SKM-1 (cell line): Measurements from ENCODE around the gene PLXNA2.

ENCODE experiments used
- DNase-seq: peaks from one replicate; lab custom pipeline; 2025; ENCODE audit not compliant: unreplicated experiment; lab: John Stamatoyannopoulos, UW

Gene PLXNA2

DNA sequence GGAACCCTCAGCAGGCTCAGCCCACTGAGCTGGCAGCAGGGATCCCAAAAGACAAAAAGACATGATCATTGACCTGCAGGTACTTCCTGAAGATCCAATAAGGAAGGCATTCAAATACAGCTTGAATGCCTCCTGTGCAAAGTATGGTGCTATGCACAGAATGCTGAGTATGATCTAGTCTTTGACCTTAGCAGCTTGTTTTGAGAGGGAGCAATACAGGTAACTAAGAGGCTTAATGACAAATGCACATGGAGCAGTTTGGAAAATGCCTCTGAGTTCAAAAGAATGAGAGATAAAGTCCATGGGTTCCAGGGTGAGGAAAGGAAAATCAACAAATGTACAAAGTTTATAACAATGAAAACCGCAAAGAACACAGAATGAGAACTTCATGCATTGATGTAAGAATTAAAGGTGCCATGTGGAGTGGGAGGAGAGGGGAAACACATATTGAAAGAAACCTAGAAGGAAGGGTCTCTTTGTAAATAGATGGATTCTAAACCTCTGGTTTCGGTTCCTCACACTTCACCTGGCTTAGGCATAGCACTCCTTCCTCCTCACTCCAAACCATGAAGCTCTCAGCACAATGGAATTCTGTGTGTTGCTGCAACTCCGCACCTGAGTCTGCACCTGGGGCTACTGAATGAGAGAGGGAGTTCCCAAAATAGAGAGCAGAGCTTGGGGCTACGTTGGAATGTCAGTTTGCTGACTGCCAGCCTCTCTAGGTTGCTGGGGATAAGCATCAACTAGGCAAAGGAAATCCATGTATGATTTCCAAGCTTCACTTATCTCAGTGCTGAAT, 77.6 kb downstream of the PLXNA2 start:
- DNase-seq: no peak

DNA sequence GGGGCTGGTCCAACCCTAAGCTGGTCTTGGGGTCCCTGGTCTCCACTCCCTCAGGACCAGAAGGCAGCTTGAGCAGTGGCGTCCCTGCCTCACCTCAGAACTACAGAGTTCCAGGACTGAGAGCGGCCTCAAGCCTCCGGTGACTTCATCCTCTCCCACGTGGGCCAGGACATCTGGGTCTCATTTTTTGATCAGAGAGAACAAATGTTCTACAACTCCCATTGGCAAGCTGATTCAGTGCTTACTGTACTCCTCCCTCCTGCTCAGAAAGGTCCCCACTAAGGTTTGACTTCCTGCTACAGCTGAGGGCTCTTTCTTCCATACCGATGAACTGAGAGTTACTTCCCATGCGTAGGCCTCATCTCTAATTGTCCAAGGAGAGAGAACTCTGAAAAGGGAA, 78.5 kb downstream of the PLXNA2 start:
- no peak for DNase-seq

DNA sequence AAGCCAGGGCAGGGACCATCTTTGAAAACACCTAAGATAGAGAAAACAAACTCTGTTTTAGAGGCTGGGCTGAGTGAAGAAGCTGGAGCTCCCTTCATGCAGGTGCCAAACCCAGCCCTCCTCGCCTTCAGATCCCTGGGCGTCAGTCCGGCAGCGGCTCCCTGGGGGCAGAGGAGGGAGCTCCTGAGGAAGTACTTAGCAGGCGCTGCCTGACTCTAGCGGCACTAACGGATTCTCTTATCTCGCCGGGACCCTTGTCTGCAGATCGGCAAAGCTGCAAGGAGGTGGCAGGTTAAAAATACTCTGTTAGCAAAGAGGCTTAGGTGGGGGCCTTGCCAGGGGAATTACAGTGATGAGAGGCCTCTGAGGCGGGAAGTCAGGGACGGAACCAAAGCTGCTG, 79.6 kb downstream of the PLXNA2 start:
- no peak for DNase-seq

DNA sequence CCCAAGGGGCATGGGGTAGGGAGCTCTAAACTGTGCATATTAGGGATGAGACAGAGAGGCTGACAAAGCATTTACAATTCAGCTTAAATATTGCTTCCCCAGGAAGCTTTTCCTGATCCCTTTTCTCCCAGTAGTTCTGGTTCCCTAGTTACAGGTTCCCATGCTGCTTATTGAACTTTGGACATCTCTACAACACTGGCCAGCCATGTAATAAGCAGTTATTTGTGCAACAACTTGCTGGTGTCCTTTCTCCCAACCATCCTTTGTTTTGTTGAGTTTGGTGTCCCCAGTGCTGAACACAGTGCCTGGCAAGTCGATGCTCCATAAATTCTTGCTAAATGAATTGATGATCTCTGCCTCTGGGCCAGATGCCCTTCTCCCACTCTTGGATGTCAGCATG, 80.6 kb downstream of the PLXNA2 start:
- DNase-seq: no peak

DNA sequence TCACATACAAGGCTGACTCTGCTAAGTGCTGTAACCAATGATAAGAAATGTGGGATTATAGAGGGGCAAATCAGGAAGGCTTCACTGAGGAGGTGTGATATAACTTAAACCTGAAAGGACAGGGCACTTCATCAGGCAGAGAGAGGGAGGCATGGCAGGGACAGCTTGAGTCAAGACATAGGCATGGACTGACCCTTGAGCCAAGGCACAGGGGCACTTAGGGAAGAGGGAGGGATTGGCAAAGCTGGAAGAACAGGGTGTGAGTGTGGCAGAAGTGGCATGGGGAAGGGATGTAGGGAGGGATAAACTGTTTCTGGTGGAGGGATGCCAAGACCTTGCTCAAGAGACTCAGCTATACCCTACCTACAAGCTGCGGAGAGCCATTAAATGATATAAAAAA, 81.3 kb downstream of the PLXNA2 start:
- no peak for DNase-seq

DNA sequence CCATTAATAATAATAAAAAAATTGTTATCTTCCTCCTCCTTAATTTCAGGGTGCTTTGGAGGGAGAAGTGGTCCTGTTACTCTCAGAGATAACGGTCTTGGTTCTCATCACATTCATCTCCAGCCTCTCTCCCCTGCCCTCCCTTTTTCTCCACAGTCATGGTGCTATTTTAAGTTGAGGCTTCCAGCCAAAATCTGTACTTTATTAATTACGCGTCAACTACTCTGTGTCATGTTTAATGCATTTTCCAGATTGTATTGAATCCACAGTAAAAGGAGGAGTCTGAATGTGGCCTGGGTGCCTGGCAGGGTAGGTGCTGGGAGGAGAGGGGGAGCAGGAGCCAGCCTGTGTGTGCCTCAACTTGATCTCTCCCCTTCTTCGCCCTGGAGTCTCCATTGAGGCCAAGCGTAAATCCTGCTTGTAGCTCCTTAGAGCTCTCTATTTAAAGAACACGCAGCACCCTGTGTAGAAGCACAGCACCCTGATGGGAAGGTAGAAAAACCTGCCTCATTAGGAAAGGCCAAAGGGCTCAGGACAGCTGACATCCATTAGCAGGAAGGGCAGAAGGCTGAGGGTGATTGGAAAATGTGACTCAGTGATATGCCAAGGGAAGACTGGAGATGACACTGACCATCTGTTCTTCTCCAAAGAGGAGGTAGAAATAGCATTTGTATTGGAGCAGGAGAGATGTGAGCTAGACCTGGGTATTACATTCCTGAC, 82.4 kb downstream of the PLXNA2 start:
- DNase-seq: no peak

DNA sequence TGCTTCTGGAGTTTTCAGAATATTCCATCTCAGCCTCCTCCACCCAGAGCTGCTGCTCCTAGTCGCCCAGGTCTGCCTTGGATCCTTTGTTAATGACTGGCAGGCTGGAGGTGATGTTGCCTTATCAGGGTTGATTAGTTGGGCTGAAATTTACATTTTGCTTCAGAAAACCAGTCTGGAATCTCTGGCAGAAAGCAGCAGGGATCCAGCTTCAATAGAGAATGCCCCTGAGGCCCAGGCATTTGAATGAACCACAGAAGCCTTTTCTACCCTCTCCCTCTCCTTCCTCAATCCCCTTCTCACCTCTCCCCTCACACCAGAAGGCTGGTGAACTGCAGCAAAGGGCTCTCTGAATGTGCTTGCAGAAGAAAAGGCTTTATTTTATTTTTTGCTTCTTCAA, 83.2 kb downstream of the PLXNA2 start:
- no peak for DNase-seq

DNA sequence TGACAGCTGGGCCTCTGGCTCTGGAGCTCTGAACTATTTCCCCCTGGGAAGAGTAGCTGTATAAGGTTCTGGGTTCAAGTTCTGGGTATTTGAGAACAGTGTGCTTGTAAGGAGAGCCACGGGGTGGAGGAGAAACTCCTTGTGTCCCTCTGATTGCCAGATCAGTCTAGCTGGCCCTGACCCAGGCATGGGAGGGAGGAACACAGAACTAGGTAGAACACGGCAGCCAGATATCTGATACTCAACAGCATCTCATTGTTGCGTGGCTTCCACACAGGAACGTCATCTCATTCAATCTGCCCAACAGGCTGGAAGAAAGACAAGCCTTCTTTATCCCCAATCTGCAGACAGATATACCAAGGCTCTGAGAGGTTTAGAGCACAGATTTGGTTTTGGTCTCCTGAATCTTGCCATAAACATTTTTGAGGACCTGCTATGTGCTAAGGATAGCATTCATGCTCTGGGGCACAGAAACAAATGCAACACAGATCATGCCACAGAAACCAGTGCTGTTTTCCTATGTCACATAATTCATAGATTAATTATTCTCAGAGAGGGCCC, 83.8 kb downstream of the PLXNA2 start:
- no peak for DNase-seq

DNA sequence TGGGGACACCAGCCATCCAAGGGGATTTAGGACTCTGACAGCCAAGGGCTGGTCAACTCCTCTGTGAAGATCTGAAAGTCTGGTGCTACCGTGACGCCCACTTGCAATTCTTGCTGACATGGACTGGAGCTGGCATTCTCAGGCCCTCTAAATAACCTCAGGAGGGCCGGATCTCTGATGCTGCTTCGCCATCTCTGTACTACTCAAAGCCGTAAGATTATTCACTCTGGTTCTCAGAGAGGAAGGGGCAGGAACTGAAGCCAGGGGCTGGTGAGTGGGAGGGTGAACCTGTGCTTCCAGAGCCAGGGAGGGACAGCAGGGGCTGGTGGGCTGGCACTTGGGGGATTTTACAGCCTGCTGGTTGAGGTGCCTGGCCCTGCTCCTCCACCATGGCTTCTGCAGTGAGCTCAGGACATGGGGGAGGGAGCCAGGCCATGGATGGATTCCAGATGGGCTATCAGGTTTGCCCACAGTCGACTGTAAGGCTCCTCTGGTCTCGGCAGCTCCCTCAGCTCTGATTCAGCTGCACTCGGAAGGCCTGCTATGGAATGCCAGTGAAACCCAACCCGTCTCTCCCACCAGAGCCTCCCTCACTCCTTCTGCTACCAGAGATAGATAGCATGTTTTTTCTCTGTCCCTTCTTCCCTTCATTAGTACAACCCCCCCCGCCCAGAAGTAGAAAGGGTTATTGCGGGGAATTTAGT, 84.5 kb downstream of the PLXNA2 start:
- no peak for DNase-seq

DNA sequence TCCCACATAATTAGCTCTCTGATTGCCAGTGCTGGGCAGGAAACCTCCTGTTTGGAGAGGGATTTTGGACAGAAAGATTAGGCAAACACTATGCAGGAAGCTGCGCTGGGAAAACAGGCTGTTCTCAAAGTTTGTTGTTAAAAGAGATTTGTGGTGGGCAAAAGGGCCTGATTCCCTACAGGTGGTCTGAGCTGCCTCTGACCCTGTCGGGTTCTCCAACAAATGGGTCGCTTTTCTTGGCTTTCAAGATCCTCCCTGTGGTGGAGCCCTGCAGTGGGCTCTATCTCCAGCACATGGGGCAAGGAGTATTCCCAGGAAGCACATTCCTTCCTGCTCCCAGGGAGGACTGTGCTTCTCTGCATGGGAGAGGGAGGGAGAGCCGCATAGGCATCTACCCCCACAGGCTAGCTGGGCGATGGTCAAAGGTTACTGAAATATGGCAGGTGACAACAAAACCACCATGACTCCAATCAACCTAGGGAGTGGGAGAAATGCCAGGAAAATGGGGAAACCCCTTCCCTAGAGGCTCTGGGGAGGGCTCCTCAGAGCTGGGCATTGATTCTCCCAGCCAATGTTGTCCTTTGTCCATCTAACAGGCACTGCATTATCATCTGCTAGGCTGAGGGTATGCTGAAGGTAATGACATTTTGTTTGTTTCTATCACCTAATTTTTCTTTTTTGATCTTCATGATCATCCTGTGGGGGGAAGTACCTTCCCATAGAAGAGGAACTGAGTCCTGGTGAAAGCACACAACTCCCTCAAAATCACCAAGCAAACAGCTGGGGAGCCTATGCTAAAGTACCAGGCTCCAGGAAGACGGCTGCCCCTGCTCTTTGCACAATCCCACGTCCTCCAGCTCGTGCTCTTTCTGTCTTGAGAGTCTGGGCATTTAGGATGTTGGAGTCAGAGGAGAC, 85.3 kb downstream of the PLXNA2 start:
- peak; percentile 67 for DNase-seq

DNA sequence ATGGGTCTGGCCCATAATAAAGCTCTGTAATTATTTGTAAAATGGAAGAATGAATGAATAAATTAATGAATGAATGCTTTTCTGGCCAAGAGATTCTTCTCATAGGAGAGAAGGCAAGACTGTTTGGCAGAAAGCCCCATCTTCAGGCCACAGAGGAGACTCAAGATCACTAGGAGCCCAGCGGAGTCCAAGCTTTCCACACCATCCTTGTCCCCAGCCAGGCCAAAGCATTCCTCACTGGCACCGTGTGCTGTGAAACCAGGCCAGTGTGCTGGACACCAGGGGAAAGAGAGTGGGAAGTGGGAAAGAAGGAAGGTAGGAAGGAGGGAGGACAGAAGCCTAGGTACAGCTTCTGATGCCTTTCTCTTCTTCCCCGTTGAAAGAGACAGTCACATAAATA, 86.4 kb downstream of the PLXNA2 start:
- no peak for DNase-seq

DNA sequence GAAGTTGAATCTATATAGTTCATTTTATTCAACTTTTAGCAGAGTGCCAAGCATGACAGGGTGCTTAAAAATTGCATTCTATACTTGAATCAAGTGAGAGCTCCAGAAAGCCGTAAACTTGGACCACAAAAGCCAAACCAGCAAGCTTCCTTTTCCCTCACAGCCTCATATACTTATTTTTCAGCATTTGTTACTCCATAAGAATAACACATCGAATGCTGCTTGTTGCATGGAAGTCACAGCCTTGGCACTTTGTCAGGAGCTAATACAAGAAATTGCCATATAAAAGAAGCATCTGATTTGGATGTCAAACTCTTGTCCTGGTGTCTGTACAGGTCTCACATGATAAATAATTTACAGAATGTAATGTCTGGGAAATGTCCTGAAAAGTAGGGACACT, 87.4 kb downstream of the PLXNA2 start:
- no peak for DNase-seq

DNA sequence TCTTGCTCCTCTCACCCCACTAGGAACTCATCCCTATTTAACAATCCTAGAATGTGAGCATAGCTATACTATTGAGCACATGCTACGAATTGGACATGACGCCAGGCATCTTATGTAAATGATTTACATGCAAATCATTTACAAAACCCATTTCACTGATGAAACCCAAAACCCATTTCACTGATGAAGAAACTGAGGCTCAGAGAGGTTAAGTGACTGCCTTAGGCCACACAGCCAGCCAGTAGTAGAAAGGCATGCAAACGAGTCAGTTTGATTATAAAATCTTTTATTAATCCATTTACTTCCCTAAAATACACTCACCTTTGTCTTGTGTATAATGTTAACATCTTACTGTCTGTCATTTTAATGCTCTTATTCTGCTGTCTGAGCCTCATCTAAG, 87.9 kb downstream of the PLXNA2 start:
- DNase-seq: no peak

DNA sequence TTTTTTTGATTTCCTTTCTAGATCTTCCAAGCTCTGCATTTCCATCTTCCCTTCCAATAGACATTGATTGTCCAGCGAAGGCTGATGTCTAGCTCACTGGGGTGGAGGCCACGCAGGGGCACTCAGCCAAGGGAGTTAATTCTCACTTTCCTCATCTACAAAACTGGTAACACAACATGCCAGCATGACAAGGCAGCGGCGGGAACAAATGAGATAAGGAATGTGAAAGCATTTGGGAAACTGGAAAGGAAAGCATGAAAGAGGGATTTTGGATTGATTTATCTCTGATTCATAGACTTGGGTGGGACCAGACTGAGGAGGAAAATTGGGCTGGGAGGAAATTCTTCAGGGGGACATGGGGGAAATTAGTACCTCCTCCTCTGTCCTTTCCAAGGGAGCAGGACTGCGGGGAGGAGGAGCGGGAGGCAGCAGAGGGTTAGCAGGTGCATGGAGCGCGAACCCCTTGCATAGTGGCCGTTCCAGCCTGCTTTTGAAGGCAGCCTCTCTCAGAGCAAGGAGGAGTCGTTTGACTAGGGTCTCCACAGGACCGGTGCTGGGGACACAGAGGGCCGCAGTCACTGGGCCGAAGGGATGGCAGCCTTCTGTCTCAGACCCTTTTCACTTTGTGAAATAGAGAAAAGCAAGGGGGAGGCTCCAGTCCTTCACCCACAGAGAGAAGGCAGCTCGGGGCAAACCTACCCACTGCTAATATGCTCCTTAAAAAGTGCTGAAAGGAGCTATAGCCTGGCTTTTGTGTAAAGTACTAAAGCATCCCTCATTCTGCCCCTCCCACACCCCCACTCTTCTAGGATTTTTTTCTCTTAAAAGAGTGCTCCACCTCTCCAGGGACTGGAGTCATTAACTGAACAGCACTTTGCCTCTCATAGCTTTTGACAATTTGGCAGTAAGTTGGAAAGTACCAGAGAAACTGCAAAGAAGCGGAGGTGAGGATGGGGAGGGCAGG, 89.2 kb downstream of the PLXNA2 start:
- DNase-seq: no peak

DNA sequence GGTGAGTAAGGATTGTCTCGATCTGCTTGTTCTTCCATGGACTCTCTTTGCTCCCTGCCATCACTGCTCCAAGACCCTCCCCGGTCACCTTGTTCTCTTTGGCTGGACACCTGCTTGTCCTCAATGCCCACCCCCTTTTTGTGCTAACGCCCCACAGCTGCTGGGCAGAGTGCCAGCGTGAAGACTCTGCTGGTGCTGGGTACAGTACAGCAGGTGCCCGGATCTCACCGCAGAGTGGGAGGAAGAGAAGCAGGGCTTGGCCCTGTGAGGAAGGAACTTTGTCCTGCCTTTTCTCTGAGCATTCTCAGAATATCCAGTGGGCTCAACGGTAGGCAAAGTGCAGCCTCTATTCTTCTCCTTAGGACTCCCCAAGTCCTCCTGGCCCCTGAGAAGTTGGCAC, 90.1 kb downstream of the PLXNA2 start:
- DNase-seq: no peak

DNA sequence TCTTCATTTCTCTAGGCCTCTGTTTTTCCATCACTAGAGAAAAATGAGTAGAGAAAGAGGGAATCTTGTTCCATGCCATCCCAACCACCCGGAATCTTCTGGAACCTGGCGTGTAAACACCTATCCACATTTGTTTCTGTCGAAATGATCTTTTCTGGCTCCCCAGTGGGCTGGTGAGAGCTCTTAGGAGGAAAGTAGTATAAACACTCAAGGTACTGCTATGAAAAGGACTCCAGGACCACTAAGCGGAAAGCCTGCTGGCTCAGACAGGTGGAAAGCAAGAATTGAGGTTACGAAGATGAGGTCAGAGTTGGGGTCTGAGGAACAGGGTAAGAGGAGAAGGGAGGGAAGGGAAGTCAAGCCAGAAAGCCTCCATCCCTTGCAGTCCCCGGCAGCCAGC, 90.8 kb downstream of the PLXNA2 start:
- DNase-seq: no peak

DNA sequence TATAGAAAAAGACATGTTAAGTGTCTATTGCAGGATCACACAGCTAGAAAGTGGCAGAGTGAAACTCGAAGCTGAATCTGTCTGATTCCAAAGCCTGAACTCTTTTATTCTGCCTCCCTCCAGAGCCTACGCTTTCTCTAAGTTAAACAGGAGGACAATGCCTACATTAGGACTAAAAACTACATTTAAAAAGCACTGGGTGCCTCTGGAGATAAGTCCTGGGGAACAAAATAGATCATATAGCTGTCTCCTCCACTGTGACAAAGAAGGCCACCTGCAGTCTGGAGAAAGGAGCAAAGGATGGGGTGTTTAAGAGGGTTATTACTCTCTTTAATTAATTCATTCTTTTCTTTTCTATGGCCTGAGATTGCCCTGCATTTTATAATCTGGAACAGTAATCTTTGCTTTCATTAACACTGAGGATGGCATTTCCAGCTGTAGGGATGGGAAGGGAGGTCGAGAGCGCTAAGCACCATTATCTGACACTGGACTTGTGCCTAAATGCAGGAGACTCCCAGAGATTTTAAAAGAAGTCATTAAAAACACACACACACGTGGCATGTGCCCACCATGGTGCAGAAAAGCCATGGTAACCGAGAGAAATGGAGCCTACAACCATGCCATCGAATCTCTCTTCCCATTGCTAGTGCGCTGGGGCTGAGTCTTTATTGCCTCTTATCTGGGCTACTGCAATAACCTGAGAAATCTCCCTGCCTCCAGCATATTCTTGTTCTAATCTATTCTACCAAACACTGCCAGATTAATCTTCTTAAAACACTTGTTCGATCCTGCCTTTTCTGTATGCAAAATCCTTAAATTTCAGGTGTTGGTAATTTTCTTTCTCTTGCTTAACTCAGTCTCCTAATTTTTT, 92.2 kb downstream of the PLXNA2 start:
- DNase-seq: no peak

DNA sequence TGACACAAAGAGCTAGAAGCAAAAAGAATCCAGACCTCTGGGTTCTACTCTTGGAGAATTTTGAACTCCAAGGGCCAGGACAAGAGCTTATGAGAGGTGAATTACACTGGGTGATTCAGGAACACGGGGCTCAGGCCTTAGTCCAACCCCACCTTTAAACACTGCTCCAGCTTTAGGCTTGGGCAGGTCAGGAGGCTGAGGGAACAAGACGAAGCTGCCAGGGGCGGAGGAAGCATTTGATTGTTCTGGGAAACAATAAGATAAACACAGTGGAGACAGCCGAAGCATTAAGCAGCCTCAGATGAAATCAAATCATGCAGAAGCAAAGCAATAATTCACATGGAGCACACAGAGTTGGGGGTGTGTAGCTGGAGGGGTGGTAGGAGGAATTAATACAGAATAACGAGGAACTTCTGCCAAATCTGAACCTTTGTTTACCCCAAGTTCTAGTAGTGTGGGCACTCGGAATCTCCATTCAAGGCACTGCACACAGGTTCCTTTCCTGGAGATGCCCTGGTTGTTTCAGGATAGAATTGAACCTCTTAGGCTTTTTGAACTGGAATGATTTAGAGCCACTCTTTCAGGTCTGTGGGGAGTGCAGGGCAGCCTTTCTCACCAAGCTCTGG, 93.2 kb downstream of the PLXNA2 start:
- no peak for DNase-seq
